IPS DF 4.7 (cell line): Measurements from ENCODE around the gene NEK3.
A peak's percentile ranks its signal among the peaks of the same experiment; 100 is the strongest.
"Not testable (repeated sequence)": the region's sequence is repeated elsewhere in the genome, so short reads cannot be mapped to it uniquely, and the experiment has no call there.

ENCODE experiments used
- DNase-seq: peaks from one replicate; pipeline ENCODE4 v3.0.0-alpha.2; 2013; ENCODE audit warnings: low spot score; ENCODE audit errors: extremely low read depth

Gene NEK3, protein sequence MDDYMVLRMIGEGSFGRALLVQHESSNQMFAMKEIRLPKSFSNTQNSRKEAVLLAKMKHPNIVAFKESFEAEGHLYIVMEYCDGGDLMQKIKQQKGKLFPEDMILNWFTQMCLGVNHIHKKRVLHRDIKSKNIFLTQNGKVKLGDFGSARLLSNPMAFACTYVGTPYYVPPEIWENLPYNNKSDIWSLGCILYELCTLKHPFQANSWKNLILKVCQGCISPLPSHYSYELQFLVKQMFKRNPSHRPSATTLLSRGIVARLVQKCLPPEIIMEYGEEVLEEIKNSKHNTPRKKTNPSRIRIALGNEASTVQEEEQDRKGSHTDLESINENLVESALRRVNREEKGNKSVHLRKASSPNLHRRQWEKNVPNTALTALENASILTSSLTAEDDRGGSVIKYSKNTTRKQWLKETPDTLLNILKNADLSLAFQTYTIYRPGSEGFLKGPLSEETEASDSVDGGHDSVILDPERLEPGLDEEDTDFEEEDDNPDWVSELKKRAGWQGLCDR

GRCh38 chr13:52159159-52159982, at the start of gene NEK3:
Gene NEK3 (minus strand): TSS chr13:52159597. CDS start chr13:52156191, 3,406 bp downstream.
- no peak for DNase-seq

GRCh38 chr13:52208384-52208783, 49.0 kb upstream of the NEK3 start:
- DNase-seq: not testable (repeated sequence)

- DNase-seq: not testable (repeated sequence)
Observed at GRCh38 chr13:52207896-52208295, 48.5 kb upstream of the NEK3 start.

DNA sequence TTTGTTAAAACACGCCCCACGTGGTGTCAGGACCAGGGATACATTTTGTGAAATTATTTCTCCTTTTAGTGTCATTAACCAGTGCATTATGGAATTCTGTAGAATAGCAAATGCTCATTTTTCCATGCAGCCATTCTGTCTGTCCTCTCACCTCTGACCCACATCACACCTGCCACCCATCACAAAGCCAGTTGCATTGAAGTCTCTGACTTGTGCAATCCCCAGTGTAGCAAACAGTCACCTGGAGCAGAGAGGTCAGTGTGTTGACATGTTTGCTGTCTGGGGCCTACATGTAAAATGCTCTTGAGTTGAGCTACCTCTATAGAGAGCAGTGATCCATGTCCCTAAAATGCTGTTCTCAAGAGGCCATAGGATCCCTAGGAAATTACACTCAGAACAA, 47.9 kb upstream of the NEK3 start:
- not testable (repeated sequence) for DNase-seq

GRCh38 chr13:52204546-52204945, 45.1 kb upstream of the NEK3 start:
- DNase-seq: not testable (repeated sequence)

GRCh38 chr13:52203864-52204263, 44.5 kb upstream of the NEK3 start:
- DNase-seq: not testable (repeated sequence)

DNA sequence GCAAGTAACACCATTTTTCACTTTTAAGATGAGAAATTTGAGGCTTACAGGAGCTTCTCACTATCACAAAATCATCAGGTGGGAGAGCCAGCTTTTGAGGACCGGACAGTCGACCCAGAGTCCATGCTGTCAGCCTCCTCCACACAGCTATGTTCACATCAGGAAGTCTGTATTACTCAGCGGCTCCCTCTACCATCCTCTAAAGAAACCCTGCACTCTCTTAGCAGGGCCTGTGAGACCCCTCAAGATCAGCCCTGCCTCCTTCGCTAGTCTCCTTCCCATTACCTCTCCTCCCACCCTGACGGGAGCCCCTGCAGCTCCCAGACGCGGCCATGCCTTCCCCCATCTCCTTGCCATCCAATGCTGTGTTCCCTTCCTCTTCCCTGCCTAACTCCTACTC, 43.1 kb upstream of the NEK3 start:
- not testable (repeated sequence) for DNase-seq

- not testable (repeated sequence) for DNase-seq
Observed at GRCh38 chr13:52201439-52202193, 42.2 kb upstream of the NEK3 start.

DNA sequence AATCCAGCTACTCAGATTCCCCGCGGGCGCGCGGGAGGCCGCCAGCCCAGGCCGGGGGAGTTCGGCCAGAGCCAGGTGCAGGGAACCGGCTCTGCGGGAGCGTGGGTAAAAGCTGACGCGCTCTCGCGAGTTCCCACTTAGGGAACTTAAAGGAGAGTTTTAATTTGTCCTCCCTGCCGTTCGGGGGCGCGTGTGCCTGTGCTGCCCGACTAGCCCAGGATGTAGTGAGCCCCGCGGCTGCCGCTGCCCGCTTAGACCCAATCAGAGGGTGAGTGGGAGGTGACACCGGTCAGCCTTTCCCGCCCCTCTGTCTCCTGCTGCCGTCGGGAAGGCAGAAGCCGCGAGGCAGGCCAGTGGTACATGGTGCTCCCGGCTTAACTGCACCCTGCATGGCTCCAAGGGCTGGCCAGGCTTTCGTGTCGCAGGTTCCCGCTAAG, 36.0 kb upstream of the NEK3 start:
- DNase-seq: no peak

GRCh38 chr13:52194184-52194868, 34.9 kb upstream of the NEK3 start:
- peak; percentile 36 for DNase-seq

DNA sequence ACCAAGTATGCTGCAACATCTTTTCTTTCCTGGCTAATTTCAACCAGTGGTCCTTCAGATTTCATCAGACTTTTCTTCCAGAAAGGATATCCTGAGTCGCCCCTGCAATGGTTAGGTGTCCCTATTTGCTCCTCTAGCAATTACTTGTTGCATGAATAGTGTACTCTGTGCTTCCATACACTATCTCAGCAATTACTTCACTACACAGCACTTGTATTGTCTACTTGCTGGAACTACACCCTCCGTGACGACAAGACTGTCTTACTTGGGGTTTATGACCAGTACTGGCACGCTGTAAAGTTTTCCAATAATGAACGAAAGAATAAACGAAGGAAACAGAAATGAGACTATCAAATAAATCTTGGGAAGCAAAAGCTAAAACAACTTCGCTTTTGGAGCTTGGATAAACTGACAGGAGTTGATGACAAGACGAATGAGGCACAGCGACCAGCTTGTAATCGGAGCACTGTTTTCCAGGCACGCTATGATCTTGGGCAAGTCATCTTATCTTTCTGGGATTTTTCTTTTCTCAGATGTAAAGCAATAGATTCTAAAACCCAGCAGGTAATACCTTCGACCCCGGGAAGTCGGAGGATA, 34.3 kb upstream of the NEK3 start:
- not testable (repeated sequence) for DNase-seq

DNA sequence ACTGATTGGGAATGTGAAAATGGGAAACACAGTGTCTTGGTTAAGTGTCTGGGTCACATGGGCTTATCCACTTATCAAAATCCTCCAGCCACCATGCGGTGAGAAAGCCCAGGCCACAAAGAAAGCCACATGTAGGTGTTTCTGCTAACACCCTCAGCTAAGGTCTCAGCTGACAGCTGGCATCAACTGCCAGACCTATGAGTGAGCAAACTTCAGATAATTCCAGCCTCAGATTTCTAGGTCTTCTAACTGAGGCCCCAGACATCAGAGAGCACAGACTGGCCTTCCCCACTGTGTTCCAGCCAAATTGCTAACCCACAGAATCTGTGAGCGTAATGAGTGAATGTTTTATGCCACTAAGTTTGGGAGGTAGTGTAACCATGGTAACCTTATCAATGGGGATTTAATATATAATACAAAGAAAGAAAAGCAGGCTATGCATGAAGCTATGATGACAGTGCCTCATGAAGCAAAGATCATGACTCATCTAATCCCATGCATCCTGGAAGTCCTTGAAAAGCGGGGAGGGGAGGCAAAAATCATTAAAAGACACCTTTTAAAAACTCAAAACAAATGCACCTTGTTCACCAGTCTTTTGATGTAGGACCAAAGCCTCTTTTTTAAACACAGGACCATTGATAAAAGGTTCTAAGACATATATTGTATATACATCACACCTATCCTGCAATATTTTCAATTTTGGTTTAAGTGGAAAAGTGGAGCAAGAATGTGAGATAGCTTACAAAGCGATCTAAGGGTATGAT, 28.2 kb upstream of the NEK3 start:
- DNase-seq: not testable (repeated sequence)

- DNase-seq: no peak
Observed at GRCh38 chr13:52187029-52187423, 27.6 kb upstream of the NEK3 start.

- not testable (repeated sequence) for DNase-seq
Observed at GRCh38 chr13:52181316-52181954, 22.0 kb upstream of the NEK3 start.

DNA sequence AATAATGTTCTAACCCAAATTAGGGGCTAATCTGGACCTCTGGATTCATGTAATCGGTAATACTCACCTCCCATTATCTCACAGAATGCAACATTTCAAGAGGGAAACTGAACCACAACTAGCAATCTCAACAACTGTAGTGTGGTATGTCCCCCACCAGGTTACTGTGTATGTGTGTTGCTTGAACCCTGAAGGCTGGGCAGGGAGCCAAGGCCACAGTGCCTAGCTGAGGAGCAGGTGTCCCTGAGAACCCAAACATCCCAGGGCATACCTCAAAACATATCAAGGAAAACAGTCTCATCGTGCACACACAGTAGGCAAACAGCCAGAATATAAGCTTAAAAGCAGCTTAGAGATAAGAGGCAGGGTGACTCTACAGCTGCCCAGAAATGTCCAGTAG, 20.5 kb upstream of the NEK3 start:
- no peak for DNase-seq

- DNase-seq: no peak
Observed at GRCh38 chr13:52177276-52177675, 17.9 kb upstream of the NEK3 start.

DNA sequence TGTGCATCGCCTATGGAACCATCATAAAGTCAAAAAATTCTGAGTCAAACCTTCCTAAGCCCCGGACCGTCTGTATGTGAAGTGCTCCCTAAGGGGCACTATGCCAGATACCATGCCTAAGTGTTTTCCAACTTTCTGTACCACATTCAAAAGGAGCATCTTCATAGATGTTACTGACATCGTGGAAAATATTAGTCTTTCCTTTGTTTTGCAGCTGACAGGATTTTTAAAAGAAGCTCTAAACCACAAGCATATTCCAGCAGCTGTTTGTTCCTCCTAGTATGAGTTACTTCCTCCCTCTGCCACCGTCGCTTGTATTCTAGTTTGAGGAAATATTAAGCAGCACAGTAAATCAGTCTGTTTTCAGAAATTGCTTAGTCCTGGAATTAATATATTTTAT, 14.6 kb upstream of the NEK3 start:
- DNase-seq: not testable (repeated sequence)

DNA sequence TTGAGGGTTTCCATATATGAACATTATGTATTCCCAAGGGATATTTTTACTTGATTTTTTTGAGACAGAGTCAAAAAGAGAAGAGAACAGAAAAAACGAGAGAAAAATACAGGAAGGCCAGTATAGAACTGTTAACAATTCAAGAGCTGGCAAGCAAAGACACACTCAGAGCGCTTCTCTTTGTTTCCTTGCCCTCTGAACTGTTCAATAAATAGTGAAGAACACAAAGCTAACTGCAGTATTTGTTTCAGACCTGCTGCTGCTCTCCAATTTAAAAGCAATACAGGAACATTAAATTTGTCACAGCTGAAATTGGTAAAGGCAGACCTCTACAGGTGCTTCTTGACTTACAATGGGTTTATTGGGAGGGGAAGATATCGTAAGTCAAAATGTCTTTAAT, 14.0 kb upstream of the NEK3 start:
- DNase-seq: no peak

- not testable (repeated sequence) for DNase-seq
Observed at GRCh38 chr13:52171686-52172085, 12.3 kb upstream of the NEK3 start.
